Measurements from ENCODE around the gene HSD17B11. TPM values are rescaled to one million over a fixed set of nuclear protein-coding genes. Genes with fewer than 3 reads are reported as not detected.

The HSD17B11 gene
- total and polyA plus RNA-seq, 5 experiments from 2014 or later = 68.0 to 125 (median 77.1) TPM

DNA sequence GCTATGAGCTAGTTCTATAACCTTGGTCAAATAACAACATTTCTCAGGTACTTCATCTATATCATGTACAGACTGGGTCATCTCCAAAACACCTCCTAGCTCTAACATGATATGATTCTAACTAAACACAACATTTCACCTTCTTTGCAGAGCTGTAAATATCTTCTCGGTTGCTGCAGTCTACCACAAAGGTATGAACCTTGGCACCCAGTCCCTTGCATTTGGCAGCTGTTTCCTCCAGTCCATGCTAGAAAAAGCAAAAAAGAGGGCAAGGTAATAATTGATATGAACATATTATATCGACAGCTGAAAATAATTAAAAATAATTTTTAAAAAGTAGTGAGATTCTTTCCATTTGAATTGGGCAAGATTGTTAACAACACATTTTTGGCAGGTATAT lies 8.9 kb downstream of the HSD17B11 start:
- no peak for DNase-seq
- Mint-ChIP-seq H3K27me3 (no peaks in the 10 kb centered on the region), H3K4me1 (peaks cover 19 to 41% (median 38%) of the 10 kb centered on the region in 4 donors), H3K9me3 (peaks cover 0 to 8% (median 0%) of the 10 kb centered on the region in 9 donors), H3K4me3 (no peak overlapping the region), H3K36me3 (peaks cover 8 to 55% (median 23%) of the 10 kb centered on the region in 3 donors), H3K27ac (peak overlapping the region in 2 of 10 donors; percentile 23 to 56)
- no peak for ATAC-seq
- POLR2A ChIA-PET = interaction anchor here (0.6 to 2.0 kb wide), 2 partner anchors 9 to 27 kb away, joined by 4 to 6 read pairs; partner anchors contain the start of gene HSD17B11

DNA sequence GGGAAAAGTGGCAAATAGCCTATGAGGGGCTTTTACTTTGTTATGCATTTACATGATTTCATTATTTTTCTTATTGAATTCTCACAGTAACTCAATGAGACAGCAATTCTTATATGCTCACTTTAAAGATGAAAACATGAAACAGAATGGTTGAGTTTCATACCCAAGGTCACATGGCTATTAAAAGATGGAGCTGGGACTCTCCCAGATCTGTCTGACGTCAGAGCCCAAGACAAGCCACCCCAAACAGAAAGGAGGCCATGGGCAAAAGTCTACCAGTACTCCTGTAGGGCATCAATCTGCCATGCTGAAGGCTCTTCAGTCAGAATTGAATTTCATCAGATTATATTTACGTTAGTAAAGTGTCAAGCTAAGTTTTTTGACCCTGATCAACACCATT lies 13.2 kb downstream of the HSD17B11 start:
- H3K36me3 Mint-ChIP-seq = peaks cover 0 to 51% (median 16%) of the 10 kb centered on the region in 3 donors
- H3K4me1 Mint-ChIP-seq = peaks cover 3 to 12% (median 4%) of the 10 kb centered on the region in 4 donors
- H3K9me3 Mint-ChIP-seq = no peaks in the 10 kb centered on the region
- no peak overlapping the region for H3K4me3 Mint-ChIP-seq
- H3K27me3 Mint-ChIP-seq = no peaks in the 10 kb centered on the region
- POLR2A ChIA-PET = no interaction called here
- DNase-seq (no peak), ATAC-seq (no peak)
- H3K27ac Mint-ChIP-seq = peak overlapping the region in 5 of 10 donors; percentile 15 to 49 (median 20)

GRCh38 chr4:87375719-87376291 lies 15.2 kb downstream of the HSD17B11 start:
- Mint-ChIP-seq H3K4me1 (peaks cover 0 to 7% (median 4%) of the 10 kb centered on the region in 4 donors), H3K27ac (peak overlapping the region in 1 of 10 donors; percentile 70), H3K4me3 (no peak overlapping the region), H3K36me3 (peaks cover 6 to 56% (median 18%) of the 10 kb centered on the region in 3 donors), H3K9me3 (no peaks in the 10 kb centered on the region), H3K27me3 (no peaks in the 10 kb centered on the region)
- DNase-seq (peak in 2 of 10 donors; percentile 30 to 44), ATAC-seq (peak in 1 of 2 donors; percentile 47)
- POLR2A ChIA-PET = interaction anchor here (0.6 to 2.3 kb wide), 3 partner anchors 15 to 441 kb away, joined by 3 to 8 read pairs (median 3); partner anchors contain the start of gene HSD17B11

DNA sequence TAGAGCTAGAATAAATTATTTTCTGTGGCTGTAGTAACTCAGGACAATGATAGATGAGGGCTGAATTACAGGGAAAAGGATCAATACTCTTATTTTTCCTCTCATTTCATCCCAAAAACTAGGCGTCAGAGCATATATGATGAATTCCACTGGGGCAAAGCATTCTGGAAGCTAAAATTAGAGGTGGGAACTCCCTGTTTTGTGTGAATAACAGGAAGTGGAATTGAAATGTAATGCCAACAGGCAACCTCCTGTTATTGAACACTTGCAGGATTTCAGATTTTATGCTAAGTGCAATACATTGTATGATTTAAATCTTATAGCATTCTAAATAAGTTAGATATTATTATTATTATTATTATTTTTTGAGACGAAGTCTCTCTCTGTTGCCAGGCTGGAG lies 20.9 kb downstream of the HSD17B11 start:
- no peak overlapping the region for H3K4me3 Mint-ChIP-seq
- peaks cover 0 to 4% (median under 1%) of the 10 kb centered on the region in 4 donors for H3K4me1 Mint-ChIP-seq
- POLR2A ChIA-PET = no interaction called here
- no peaks in the 10 kb centered on the region for H3K27me3 Mint-ChIP-seq
- H3K9me3 Mint-ChIP-seq = no peaks in the 10 kb centered on the region
- H3K36me3 Mint-ChIP-seq = peaks cover 6 to 84% (median 28%) of the 10 kb centered on the region in 3 donors
- DNase-seq (no peak), ATAC-seq (no peak)
- H3K27ac Mint-ChIP-seq = peak overlapping the region in 2 of 10 donors; percentile 32 to 46

GRCh38 chr4:87366521-87367162 lies 24.3 kb downstream of the HSD17B11 start:
- H3K9me3 Mint-ChIP-seq = no peaks in the 10 kb centered on the region
- no peak for DNase-seq
- no peak overlapping the region for H3K27ac Mint-ChIP-seq
- ATAC-seq = no peak
- peaks cover 6 to 87% (median 35%) of the 10 kb centered on the region in 3 donors for H3K36me3 Mint-ChIP-seq
- POLR2A ChIA-PET = no interaction called here
- H3K4me3 Mint-ChIP-seq = no peak overlapping the region
- no peaks in the 10 kb centered on the region for H3K27me3 Mint-ChIP-seq
- H3K4me1 Mint-ChIP-seq = peaks cover 0 to 4% (median 2%) of the 10 kb centered on the region in 4 donors

- Mint-ChIP-seq H3K4me1 (peaks cover 0 to 4% (median 3%) of the 10 kb centered on the region in 4 donors), H3K36me3 (peaks cover 0 to 86% (median 31%) of the 10 kb centered on the region in 3 donors), H3K27me3 (no peaks in the 10 kb centered on the region), H3K9me3 (no peaks in the 10 kb centered on the region), H3K4me3 (no peak overlapping the region), H3K27ac (no peak overlapping the region)
- POLR2A ChIA-PET = no interaction called here
- DNase-seq = no peak
- ATAC-seq = no peak
Measured at GRCh38 chr4:87365348-87365747, 25.6 kb downstream of the HSD17B11 start.

DNA sequence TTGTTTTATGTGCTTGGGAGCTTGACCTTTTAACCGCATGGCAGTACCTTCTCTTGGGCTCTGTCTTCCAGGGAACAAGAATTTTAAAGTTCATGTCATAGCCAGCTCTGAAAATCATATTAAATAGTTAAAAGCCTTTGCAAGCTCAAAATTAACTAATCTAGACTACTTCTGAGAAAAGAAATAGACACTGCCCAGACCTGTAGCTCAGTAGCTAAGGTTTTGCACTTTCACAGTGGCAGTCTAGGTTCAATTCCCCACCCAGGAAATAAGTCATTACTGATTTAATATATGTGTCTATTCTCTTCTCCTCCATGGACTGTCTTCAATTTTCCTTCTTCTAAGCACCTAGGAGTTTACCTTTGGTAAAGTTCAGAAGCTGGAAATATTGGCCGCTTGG lies 27.4 kb downstream of the HSD17B11 start:
- Mint-ChIP-seq H3K36me3 (peaks cover 0 to 82% (median 34%) of the 10 kb centered on the region in 3 donors), H3K4me3 (no peak overlapping the region), H3K4me1 (peaks cover 0 to 5% (median under 1%) of the 10 kb centered on the region in 4 donors), H3K27me3 (no peaks in the 10 kb centered on the region), H3K27ac (no peak overlapping the region), H3K9me3 (no peaks in the 10 kb centered on the region)
- DNase-seq (no peak), ATAC-seq (no peak)
- POLR2A ChIA-PET = interaction anchor here (0.7 kb wide), 1 partner anchor 83 kb away, joined by 3 read pairs; no protein-coding TSS in a partner anchor

DNA sequence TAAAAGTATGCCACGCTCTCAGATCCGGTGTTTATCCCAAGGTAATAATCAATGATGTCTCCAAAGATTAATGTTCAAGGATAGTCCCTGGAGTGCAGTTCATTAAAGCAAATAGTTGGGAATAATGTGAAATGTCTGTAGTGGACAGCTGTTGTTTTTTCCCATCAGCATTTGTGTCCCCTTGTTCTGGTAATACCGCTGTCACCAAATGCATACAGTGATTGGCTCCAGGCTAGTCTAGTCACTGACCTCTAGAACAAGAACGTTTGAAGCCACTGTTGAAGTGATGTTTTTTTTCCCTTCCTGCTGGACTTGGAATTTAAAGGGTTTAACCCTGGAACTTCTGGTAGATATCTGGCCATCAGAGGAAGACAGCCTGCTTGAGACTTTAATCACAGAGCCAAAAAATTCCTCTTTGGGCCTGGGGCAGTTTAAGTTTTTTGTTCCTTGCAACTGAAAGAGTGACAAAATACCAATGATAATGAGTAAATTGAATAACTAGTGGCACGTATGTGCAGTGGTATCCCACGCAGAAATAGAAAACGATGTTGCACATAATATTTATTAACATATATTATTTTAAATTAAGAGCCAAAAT lies 30.6 kb downstream of the HSD17B11 start:
- peaks cover 0 to 76% (median 35%) of the 10 kb centered on the region in 3 donors for H3K36me3 Mint-ChIP-seq
- no peak overlapping the region for H3K27ac Mint-ChIP-seq
- H3K4me3 Mint-ChIP-seq = no peak overlapping the region
- DNase-seq = no peak
- ATAC-seq = no peak
- peaks cover 0 to 4% (median 2%) of the 10 kb centered on the region in 4 donors for H3K4me1 Mint-ChIP-seq
- POLR2A ChIA-PET = no interaction called here
- no peaks in the 10 kb centered on the region for H3K27me3 Mint-ChIP-seq
- H3K9me3 Mint-ChIP-seq = no peaks in the 10 kb centered on the region

DNA sequence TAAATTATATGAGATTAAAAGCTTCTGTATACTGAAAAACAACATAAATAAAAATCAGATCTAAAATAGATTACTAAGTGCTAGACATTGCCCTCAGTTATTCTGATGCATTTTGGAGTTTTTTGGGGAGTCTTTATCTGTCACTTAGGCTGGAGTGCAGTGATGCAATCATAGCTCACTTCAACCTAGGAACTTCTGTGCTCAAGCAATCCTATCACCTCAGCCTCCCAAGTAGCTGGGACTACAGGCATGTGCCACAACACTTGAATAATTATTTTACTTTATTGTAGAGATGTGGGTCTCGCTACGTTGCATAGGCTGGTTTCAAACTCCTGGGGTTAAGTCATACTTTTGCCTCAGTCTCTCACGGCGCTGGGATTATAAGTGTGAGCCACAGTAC lies 31.7 kb downstream of the HSD17B11 start:
- Mint-ChIP-seq H3K27ac (peak overlapping the region in 1 of 10 donors; percentile 72), H3K4me3 (no peak overlapping the region), H3K36me3 (peaks cover 0 to 76% (median 33%) of the 10 kb centered on the region in 3 donors), H3K9me3 (no peaks in the 10 kb centered on the region), H3K4me1 (peaks cover 0 to 3% (median under 1%) of the 10 kb centered on the region in 4 donors), H3K27me3 (no peaks in the 10 kb centered on the region)
- POLR2A ChIA-PET = no interaction called here
- no peak for ATAC-seq
- no peak for DNase-seq

GRCh38 chr4:87356832-87357526 lies 34.0 kb downstream of the HSD17B11 start:
- peaks cover 0 to 2% (median under 1%) of the 10 kb centered on the region in 4 donors for H3K4me1 Mint-ChIP-seq
- H3K9me3 Mint-ChIP-seq = no peaks in the 10 kb centered on the region
- H3K27me3 Mint-ChIP-seq = no peaks in the 10 kb centered on the region
- DNase-seq (no peak), ATAC-seq (no peak)
- POLR2A ChIA-PET = no interaction called here
- no peak overlapping the region for H3K4me3 Mint-ChIP-seq
- peak overlapping the region in 7 of 10 donors; percentile 10 to 78 (median 34) for H3K27ac Mint-ChIP-seq
- H3K36me3 Mint-ChIP-seq = peaks cover 6 to 67% (median 29%) of the 10 kb centered on the region in 3 donors

- no peaks in the 10 kb centered on the region for H3K27me3 Mint-ChIP-seq
- no peak overlapping the region for H3K27ac Mint-ChIP-seq
- H3K9me3 Mint-ChIP-seq = no peaks in the 10 kb centered on the region
- no peak for ATAC-seq
- POLR2A ChIA-PET = interaction anchor here (0.6 kb wide), 2 partner anchors 27 to 36 kb away, joined by 4 read pairs; no protein-coding TSS in a partner anchor
- peaks cover 6 to 51% (median 24%) of the 10 kb centered on the region in 3 donors for H3K36me3 Mint-ChIP-seq
- H3K4me3 Mint-ChIP-seq = no peak overlapping the region
- H3K4me1 Mint-ChIP-seq = peaks cover 0 to 2% (median 0%) of the 10 kb centered on the region in 4 donors
- no peak for DNase-seq
Measured at GRCh38 chr4:87354168-87355102, 36.6 kb downstream of the HSD17B11 start.

All from naive thymus-derived CD8-positive, alpha-beta T cell (primary cell).